Spleen (tissue), 7 donors: ENCODE data around the gene PLA2G6.

Experiments used
- CTCF ChIP-seq, 11 experiments: fragments of 200-600 bp in 7 of 11; fragments of 450-650 bp in 4 of 11; sonication (generic) in 4 of 11; IDR thresholded peaks in 8 of 11; conservative IDR thresholded peaks in 3 of 11; 1 replicate in 7 of 11; 2 replicates in 4 of 11; pipeline versions ENCODE4 v1.4.0 to v1.8.0; 2016 to 2021; ENCODE audit warnings: antibody characterized with exemption in 11 of 11, inconsistent platforms in 4 of 11, mild to moderate bottlenecking in 1 of 11
- POLR2A ChIP-seq, 3 donors: fragments of 450-650 bp; IDR thresholded peaks; one replicate each; pipeline ENCODE4 v1.5.1; 2017; ENCODE audit warnings: antibody characterized with exemption in 3 of 3, mild to moderate bottlenecking in 1 of 3
- POLR2AphosphoS5 ChIP-seq, 3 donors: sonication (generic); formaldehyde crosslinking; IDR thresholded peaks; one replicate each; pipeline ENCODE4 v1.5.1; 2017; ENCODE audit warnings: antibody characterized with exemption in 3 of 3
- donor health status: DM: no; HTN: no; CAD: no; lungs with moderate emphysema.
- donor health status: DM: no; HTN: no; CAD: no.
- donor health status: DM: no; HTN: no; CAD: no.

GRCh38 chr22:38078046-38078840 lies 103.4 kb downstream of the PLA2G6 start:
- TF ChIP-seq CTCF (IDR thresholded peaks at IDR 0.05 in 8 of 11, conservative IDR thresholded peaks at IDR 0.05 in 3 of 11) (no peak), POLR2A (IDR thresholded peaks at IDR 0.05) (no peak), POLR2AphosphoS5 (IDR thresholded peaks at IDR 0.05) (no peak)
